Stimulated activated CD4-positive, alpha-beta T cell treated with anti-CD3 and anti-CD28 coated beads, Interleukin-2, amount 100 ng/mL, for 24 hours (primary cell): ENCODE data around the gene MPDZ.

Experiments
- DNase-seq, 2 donors: peaks; one replicate each; pipeline ENCODE4 v3.0.0-alpha.2; 2020

The MPDZ gene

DNA sequence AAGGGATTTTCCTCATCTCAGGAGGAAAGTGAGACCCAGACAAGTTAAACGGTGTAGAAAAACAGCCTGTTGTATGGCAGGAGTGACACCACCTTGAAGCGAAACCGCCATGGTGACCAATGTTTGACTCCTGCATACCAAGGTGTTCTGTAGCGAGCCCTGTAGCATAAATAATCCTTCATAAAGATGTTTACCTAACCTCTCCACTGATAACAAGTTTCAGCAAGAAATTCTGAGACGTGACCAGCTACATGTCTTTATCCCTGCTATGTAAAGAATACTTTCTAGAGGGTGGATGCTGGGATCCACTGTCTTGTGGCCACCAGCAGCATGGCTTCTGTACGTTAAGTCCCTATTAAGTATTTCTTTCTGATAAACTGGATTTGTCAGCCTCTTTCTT, 148.1 kb downstream of the MPDZ start:
- DNase-seq: no peak

DNA sequence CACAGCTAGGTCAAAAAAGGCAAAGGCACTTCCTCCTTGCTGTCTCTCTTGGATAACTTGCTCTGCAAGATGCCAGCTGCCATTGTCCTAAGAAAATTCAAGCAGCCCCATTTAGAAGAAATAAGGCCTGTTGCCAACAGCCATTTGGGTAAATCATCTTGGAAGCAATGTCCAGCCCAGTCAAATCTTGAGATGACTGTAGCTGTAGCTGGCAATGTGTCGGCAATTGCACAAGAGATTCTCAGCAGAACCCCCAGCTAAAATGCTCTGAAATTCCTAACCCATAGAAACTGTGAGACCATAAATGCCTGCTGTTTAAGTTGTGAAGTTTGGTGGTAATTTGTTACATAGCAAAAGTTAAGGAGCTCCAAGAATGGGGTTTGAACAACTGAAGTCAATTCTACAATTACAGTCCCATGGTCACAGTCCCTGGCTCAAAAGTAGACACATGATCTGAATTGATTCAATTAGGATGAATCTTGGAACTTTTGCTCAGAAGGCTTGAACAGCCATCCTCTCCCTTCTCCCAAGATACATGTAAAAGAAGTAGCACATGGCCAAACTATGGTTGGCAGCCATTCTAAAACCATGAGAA, 151.1 kb downstream of the MPDZ start:
- no peak for DNase-seq

DNA sequence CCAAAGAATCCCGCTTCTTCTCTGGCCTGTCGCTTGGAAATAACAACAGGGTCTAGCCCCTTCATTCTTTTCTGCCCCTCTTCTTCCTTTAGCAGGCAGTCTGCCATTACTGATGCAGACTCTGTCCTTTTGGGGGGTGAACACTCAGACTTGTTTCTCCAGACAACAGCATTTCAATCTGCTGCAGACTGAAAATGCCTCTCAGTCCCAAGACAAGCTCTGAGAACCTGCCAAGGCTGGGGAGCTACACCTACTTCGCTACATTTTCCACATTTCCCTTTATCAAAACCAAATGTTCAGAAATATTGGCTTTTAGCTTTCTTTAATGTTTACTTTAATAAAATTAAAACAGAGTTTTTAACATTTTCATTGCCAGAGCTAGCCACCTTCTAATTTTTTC, 152.4 kb downstream of the MPDZ start:
- no peak for DNase-seq

DNA sequence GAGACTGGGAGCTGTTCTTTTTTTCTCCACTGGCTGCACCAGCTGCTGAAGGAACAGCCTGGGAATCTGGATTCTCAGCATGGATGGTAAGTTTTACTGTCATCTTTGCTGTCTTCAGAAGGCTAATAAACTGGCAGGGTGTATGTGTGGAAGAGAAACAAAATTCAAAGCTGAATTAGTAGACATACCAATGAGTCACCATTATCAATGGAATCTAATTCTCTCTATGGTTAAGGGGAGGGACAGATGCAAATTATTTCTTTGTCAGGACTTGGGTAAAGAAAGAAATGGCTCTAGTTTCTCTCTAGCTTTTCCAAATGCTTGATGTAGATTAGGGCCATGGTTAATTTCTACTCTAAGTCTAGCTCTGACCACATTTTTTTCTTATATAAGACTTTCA, 154.2 kb downstream of the MPDZ start:
- no peak for DNase-seq

DNA sequence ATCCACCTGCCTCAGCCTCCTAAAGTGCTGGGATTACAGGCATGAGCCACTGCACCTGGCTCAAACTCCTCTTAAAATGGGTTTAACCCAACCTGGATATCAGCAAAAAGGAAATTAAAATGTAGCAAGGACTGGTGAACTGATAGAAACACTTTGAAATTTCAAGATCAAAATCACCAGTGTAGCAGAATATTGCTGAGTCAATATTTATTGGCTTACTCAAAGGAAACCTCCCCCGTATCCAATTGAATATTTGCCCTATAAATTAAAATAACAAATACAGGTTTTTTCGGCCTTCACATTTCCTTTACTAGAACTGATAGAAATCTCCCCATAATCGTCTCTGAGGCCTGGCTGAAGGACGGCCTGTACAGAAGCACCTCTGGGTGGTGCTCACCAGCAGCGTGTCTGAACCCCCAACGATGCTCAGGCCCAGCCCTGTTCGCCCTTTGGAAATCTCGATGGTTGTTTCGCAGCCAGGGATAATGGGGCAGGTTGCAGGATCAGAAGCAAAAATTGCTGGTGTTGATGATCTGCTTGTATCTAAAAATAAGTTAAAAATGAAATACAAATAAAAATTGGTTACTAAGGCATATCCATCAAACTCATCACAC, 156.6 kb downstream of the MPDZ start:
- no peak for DNase-seq

DNA sequence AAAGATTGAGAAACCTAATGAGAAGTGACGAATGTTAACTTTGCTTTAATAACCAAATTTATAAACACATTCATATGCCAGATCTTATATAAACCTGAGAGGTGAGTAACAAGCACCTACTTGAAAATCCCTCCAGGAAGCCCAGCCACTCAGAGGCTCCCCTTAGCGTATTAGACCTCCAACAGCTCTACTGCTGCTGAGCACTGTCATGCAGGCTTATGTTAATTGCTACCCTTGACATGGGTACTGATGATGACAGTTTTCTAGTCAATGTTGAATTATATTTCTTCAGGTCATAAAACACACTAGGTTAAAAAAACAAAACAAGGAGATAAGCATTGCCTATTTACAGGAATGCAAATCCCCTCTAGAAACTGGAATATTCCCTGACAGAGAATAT, 161.2 kb downstream of the MPDZ start:
- DNase-seq: no peak

DNA sequence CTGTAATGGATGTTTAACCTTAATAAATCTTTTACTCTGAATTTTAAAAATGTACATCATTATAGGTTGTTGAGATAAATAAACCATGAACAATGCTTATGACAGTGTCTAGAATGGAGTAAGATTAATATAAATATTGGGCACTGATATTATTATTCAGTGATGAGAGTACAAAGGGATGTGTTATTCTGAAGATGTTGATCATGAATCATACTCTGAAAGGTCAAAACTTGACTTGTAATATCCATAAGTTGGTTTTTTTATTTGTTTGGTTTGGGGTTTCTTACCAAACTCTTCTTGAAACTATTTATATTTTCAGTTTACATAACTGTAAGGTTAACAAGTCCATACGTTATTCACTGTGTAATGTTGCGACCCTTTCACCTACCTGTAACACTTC, 163.2 kb downstream of the MPDZ start:
- DNase-seq: no peak

DNA sequence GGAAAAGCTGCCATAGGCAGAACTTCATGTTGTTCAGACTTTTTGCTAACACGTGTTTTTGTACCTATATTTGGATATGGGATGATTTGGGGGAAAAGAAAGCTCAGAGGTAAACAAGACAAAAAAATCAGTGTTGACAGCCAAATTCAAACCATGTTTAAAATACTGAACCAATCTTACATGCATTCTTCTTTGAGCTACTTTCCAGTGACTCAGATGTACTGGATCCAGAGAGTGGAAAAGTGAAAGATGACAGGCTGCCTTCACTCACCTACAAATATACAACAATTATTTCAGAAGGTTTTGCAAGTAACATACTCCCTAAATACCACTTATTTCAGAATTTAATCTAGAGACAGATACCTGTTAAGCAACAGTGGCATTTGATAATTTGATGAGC, 165.7 kb downstream of the MPDZ start:
- no peak for DNase-seq

DNA sequence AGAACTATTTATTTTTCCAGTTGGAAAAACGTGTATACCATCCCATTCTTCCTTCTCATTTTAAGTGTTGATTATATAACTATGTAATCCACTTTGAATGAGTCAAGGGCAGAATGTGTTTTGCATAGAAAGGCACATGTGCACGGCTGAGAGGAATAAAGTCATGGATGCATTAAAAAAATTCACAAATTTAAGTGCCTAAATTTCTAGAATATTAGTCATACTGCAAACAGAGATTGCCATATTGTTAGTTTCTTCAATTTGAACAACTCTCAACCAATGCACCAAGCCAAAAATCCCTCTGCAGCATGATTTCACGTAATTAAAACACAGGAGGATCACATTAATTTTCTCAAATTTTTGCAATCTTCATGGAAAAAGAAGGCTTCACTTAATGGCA, 166.3 kb downstream of the MPDZ start:
- DNase-seq: no peak

DNA sequence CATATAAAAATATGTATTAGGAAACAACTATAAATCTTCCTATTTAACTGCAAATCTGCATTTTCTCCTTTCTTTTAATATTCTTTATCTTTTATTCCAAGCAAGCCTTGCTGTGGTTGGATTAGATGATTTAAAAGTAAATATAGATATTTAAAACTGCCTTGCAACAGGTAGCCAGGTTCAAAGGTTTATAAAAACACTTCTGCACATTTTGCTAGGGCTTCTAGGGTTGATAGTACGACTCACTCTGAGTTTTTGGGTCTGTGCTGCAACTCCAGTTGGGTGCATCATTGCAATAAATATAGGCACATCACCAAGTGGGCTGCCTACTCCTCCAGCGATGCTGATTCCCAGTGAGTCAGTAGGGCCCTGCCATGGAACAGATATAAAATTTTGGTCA, 167.7 kb downstream of the MPDZ start:
- DNase-seq: no peak

DNA sequence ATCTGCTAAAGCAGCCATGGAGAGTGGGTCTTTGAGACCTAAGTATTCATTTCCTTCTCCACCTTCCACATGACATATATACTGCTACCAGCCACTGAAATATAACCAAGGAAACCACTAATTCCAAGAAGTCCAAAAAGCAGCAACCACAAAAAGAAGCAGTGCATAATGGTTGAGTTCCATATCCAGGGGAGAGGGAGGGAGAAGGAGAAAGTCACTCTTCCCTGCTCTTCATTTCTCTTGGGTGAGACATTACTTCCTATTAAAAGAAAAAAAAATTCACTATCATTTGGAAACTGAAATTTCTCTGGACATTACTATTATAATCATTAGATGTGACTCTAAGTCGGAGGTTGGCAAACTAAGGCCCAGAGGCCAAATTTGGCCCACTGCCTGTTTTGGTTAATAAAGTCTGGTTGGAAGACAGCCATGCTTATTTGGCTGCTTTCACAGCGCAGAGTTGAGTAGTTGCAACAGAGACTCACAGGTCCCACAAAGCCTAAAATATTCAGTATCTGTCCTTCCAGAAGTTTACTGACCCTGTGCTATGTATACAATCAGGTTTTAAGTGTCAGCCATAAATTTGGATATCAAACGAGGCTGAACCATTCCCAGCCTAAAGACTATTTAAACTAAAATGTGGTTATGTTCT, 168.6 kb downstream of the MPDZ start:
- DNase-seq: no peak

DNA sequence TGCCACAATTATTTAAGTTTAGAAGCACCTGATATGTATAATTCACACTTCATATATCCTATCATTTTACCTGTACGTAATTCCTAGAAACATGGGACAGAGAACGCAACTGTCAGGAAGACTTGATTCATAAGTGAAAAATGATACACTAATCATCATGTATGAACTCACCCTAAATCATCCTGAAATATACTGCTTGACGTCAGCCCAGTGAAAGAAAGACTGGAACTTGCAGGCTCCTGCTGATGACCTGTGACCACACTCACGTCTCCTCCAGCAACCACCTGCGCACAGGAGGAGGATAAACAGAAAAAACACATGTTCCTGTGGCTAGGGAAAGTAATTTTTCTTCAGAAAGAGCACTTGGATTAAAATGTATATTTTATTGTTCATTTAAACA, 169.7 kb downstream of the MPDZ start:
- DNase-seq: no peak

DNA sequence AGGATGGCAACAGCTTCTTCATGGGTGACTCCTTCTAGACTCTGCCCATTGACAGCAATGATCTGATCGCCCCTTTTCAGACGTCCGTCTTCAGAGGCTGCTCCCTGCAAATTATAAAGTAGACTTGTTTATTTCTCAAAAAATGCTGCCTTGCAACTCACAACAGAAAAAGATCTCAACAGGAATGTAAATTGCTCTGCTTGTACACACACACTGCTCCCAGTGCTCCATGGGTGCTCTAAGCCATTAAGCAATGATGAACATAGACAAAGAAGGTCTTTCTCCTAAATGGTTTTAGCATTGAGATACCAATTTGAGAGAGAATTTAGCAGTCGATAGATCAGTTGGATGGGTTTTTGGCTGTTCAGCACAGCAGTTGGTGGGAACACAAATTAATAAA, 172.5 kb downstream of the MPDZ start:
- no peak for DNase-seq

DNA sequence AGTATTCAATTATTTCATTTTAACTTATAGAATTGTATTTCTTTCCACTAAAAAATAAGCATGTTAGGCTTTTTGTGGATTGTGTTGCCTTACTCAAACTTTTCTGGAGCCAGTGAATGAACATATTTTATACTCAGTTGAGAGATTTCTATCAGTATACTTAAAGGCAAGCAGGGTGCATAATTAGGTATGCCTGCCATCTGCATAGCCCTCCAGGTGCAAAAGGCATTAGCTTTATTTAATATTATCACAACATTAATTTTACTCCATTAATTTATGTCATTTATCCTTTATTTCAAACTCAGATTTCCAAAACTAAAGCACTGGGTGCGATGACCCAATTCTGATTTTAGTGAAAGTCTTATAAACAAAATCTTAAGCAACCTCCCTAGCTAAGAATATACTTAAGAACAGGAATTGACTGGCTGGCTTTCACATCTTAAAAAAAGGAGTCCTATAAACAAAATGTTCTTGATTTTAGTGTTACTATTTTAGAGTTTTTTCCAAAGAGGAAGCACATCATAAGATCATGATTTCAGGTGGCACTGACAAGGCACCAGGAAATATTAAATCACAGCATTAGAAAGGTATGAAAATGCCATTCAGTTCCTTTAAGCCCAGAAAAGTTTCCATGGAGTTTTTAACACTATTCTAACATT, 178.4 kb downstream of the MPDZ start:
- no peak for DNase-seq

DNA sequence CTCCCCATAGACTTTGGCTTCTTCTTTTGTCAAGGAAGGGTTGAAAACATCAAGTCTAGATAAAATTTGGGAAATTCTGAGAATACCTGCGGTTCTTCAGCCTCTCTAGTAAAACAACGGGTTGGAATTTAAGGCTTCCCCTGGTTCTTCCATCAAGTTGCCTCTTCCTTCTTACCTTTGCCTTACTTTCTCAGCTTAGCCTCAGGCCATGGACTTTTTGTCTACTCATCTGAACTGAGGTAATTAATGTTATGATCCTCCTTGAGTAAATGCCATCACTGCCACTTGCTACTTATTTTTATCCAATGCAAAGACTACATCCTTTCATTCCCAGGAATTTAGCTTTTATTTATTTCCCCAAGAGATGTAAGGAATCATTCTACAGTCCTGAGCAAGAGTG, 184.4 kb downstream of the MPDZ start:
- no peak for DNase-seq

DNA sequence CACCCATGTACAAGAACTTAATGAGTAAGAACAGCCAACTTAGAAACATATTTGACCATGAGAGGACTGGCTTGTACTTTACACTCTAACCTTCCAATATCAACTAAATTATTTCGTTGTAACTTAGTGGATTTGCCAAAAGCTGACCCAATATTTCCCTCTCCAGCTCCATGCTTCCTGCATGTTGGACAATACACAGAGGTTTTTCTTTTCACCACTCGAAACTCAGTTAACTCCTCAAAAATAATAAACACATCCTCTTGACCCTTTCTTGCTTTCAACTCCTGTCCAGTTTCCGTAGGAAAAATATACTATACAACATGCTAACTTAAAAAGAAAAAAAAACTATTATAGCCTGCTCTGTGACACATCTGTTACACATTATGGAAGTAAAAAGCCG, 188.9 kb downstream of the MPDZ start:
- no peak for DNase-seq

DNA sequence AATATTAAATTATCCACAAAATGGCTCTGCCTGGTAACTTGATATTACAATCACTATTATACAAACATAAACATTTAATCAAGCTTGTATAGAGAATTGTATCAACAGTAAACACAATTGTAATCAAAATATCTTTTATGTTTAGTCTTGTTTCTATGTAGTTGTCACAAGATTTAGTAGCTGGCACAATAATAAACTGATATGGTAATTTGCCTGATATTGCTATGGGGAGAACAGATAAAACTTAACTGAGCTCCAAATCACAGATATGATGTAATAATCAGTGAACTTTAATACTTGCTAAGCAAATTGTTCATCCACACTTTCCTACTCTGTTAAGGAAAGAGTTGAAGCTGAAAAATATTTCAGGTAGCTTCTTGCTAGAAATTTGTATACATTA, 189.8 kb downstream of the MPDZ start:
- DNase-seq: no peak

DNA sequence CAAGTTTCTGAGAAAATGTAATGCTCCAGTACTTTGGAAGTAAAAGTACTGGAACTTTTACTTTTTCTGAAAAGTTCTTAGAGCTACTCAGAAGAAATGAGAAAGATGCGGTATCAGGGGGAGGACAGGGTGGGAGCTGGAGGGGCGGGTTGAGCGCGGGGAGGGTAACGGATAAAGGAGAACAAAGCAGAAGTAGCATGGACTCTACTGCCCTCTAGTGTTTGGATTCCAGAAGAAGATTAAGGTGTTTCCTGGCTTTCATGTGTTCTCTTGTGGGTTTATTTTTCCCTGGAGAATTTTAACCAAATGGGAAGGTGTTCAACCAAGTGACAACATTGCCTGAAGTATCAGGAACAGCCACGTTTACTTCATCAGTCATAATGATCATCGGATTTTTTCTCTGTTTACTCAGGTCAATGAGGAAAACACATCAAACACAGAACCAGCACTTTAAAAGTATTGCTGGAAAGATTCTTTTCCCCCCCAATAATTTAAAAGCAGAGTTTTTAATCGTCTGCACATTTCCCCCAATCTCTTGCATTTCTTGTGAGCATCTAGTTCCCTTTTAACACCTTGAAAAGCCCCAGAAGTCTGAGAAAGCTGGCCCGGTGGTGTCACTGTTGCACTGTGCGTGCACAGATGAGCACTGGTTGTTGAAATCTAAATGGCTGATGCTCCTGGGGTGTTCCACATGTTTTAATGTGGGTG, 190.6 kb downstream of the MPDZ start:
- no peak for DNase-seq

DNA sequence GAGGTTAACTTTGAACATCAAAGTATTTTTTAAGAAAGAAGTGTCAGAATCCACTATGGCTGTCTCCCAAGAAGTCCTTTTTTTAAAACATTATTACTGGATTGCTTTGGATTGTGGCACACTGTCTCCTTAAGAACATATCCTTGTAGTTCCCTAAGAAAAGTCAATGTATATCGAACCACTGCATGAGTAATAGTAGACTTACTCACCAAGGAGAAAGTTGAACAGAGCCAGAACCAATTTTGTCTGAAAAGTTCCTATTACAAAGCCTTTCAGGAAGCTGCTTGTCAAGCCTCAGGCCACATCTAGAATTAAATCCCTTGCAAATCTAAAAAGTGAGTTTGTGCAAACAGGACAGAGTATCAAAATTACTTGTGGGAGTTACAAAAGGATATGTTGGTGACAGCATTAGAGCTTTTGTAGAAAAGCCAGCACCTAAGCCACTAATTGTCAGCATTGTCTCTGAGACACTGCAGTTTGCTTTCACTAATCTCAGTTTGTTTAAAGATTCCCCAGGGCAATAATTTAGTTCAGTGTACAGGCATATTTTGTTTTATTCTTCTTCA, 195.4 kb downstream of the MPDZ start:
- no peak for DNase-seq

DNA sequence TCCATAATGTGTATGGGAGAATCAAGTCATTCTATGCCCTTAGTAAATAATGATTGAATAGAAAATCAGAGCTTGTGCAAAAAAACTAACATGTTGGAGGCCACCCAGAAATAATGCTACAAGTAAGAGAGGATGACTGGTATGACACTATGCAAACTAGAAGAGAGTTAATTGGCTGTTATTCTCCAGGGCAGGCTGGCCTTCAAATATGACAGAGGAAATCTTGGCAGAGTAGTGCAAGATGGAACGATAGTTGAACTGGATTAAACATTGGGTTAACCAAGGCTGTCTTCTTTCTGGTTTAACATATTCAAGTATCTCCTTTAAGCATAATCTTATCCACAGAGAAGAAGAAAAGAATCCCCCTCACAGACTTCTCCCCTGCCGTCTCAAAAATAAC, 196.1 kb downstream of the MPDZ start:
- no peak for DNase-seq

DNA sequence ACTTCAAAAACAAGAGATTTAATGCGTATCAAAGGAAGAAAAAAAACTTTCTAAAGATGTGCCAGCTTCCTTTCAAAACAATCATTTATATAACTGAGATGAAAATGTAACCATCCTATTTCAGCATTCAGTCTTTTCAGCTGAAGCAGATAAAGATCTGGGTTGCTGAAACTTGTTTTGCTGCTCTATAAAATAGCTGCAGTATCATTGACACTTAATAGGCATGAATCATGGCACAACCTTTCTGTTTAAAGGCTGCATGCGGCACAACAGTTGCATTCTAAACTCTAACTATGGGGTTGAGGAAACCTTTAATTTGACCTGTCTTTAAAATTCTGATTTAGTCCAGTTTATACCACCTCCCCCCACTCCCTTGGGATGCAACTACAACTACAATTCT, 196.7 kb downstream of the MPDZ start:
- DNase-seq: no peak

DNA sequence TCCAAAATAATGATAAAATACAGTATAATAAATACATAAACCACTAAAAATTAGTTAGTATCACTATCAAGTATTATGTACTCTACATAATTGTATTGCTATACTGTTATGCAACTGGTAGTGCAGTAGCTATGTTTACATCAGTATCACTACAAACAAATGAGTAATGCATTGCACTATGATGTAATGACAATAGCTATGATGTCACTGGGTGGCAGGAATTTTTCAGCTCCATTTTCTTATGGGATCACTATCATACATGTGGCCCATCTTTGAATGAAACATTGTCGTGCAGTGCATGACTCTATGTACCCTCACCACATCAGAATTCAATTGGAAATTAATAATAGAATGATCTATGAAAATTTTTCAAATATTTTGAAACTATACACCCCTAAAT, 201.3 kb downstream of the MPDZ start:
- DNase-seq: no peak

DNA sequence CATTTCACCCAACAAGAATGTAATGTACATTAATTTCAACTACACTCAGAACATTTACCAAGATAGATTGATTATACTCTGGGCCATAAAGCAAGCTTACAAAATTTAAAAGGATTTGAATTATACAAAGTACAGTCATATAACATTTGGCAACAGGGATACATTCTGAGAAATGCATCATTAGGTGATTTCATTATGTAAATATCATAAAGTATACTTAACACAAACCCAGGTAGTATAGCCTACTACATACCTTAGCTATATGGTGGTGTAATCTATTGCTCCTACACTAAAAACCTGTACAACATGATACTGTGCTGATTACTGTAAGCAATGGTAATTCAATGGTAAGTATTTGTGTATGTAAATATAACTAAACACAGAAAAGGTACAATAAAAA, 202.9 kb downstream of the MPDZ start:
- DNase-seq: no peak
